GM23248 (cell line): ENCODE results near the gene TARS1.

Source experiments
- EZH2 ChIP-seq: fragments of 200-600 bp; sonication (generic); IDR thresholded peaks from 2 replicates; pipeline ENCODE4 v1.6.1; 2018; ENCODE audit warnings: antibody characterized with exemption, mild to moderate bottlenecking; ENCODE audit not compliant: insufficient read depth, poor library complexity, severe bottlenecking
- EZH2phosphoT487 ChIP-seq: fragments of 200-600 bp; sonication (generic); IDR thresholded peaks from 2 replicates; pipeline ENCODE4 v1.6.1; 2018; ENCODE audit warnings: antibody characterized with exemption, moderate library complexity, mild to moderate bottlenecking, low read depth; ENCODE audit not compliant: insufficient read depth

GRCh38 chr5:33457126-33457525 is 16.4 kb downstream of the TARS1 start:
- TF ChIP-seq EZH2 (no peak), EZH2phosphoT487 (no peak)
